Measurements from ENCODE around the gene TBC1D16. TPM values are rescaled to one million over a fixed set of nuclear protein-coding genes. Genes with fewer than 3 reads are reported as not detected.

The TBC1D16 gene
- total and polyA plus RNA-seq, 2 donors (not counting 1 experiment from before 2014, with no cell fraction given) = 0.82 to 2.7 TPM

DNA sequence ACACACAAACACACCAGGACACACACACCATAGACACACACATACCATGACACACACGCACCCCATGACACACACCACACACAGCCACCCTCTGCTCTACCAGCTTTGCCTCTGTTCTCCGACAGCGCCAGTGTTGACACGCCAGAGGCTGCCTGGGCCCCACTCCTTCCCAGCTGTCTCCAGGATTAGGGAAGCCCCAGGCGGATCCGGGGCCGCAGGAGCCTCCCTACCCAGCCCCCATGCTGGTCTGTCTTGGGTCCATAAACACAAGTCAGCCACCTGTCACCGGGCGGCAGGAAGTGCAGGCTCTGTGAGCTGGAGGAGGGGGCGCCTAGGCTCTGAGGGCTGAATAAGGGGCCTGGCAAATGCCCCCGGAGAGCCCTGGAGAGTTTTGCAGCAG lies 10.5 kb downstream of the TBC1D16 start:
- Histone ChIP-seq H3K36me3 (replicated peaks in 1 of 2; ENCODE audit: control extremely low read depth in 1 of 2, control insufficient read depth in 1 of 2, extremely low read depth in 1 of 2, insufficient read depth in 2 of 2, low read length in 1 of 2) (no peaks in the 10 kb centered on the region), H3K27ac (ENCODE audit: low read length in 2 of 2) (no peak overlapping the region), H3K79me2 (ENCODE audit: control insufficient read depth, insufficient read depth, low read length) (peaks cover 8% of the 10 kb centered on the region), H3K4me3 (ENCODE audit: control extremely low read depth in 1 of 5, extremely low read depth in 1 of 5, insufficient read depth in 1 of 5, low read depth in 2 of 5, low read length in 4 of 5) (no peak overlapping the region), H3K4me1 (ENCODE audit: control insufficient read depth in 2 of 2, insufficient read depth in 2 of 2, low read length in 2 of 2) (no peaks in the 10 kb centered on the region), H3K9ac (ENCODE audit: low read length) (no peak overlapping the region), H4K20me1 (ENCODE audit: control insufficient read depth, insufficient read depth, low read length, poor library complexity, severe bottlenecking) (no peaks in the 10 kb centered on the region), H2AFZ (ENCODE audit: insufficient read depth, low read depth, low read length, poor library complexity, severe bottlenecking) (no peak overlapping the region), H3K4me2 (replicated peaks; ENCODE audit: low read depth, low read length, poor library complexity, severe bottlenecking) (no peak overlapping the region), H3K27me3 (replicated peaks in 1 of 4; ENCODE audit: control extremely low read depth in 1 of 4, control insufficient read depth in 3 of 4, insufficient read depth in 4 of 4, low read length in 3 of 4) (peaks cover 0 to 2% (median 0%) of the 10 kb centered on the region in 4 experiments), H3K9me3 (ENCODE audit: control extremely low read depth in 1 of 3, control insufficient read depth in 2 of 3, insufficient read depth in 1 of 3, low read length in 2 of 3) (no peaks in the 10 kb centered on the region)
- H3K9me3 Mint-ChIP-seq (ENCODE audit: insufficient read depth) = no peaks in the 10 kb centered on the region
- H3K4me3 Mint-ChIP-seq = no peak overlapping the region
- ChIA-PET POLR2A (no interaction called here), CTCF (no interaction called here)
- intact Hi-C loops (cut with micrococcal nuclease) = no loop called here
- no peaks in the 10 kb centered on the region for H3K27me3 Mint-ChIP-seq
- DNase-seq (no peak), ATAC-seq (ENCODE audit: low read depth) (no peak)
- no peak overlapping the region for H3K27ac Mint-ChIP-seq
- TF ChIP-seq, protein P1, sequence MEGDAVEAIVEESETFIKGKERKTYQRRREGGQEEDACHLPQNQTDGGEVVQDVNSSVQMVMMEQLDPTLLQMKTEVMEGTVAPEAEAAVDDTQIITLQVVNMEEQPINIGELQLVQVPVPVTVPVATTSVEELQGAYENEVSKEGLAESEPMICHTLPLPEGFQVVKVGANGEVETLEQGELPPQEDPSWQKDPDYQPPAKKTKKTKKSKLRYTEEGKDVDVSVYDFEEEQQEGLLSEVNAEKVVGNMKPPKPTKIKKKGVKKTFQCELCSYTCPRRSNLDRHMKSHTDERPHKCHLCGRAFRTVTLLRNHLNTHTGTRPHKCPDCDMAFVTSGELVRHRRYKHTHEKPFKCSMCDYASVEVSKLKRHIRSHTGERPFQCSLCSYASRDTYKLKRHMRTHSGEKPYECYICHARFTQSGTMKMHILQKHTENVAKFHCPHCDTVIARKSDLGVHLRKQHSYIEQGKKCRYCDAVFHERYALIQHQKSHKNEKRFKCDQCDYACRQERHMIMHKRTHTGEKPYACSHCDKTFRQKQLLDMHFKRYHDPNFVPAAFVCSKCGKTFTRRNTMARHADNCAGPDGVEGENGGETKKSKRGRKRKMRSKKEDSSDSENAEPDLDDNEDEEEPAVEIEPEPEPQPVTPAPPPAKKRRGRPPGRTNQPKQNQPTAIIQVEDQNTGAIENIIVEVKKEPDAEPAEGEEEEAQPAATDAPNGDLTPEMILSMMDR (IDR thresholded peaks at IDR 0.05) = no peak
- TF ChIP-seq EZH2 (IDR thresholded peaks at IDR 0.05; ENCODE audit: borderline replicate concordance, insufficient read depth, low read depth, low read length, poor library complexity, severe bottlenecking) = no peak
- WGBS (ENCODE audit: insufficient coverage) = 50% methylated on average over 8 of the region's 11 CpGs
- no peaks in the 10 kb centered on the region for H3K4me1 Mint-ChIP-seq

DNA sequence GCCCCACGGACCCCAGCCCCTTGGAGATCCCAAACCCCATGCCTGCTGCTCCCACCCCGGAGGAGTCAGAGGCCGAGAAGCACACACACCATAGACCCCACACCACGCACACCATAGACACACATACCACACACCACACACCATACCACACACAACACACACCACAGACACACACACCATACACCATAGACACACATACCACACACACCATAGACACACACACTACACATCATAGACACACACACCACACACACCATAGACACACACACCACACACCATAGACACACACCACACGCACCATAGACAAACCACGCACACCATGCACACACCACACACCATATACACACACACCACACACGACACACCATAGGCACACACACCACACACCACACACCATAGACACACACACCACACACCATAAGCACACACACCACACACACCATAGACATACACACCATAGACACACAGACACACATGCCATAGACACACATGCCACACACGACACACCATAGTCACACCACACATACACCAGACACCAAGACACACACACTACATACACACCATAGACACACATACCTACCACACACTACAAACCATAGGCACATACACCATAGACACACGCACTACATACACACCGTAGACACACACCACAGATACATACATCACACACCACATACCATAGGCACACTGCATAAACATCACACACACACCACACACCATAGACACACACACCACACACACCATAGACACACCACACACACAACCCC lies 11.3 kb downstream of the TBC1D16 start:
- no peak overlapping the region for H3K4me2 ChIP-seq (replicated peaks; ENCODE audit: low read depth, low read length, poor library complexity, severe bottlenecking)
- no peak overlapping the region for H3K4me3 Mint-ChIP-seq
- H3K4me1 Mint-ChIP-seq = peaks cover 7% of the 10 kb centered on the region
- H3K27me3 Mint-ChIP-seq = no peaks in the 10 kb centered on the region
- H3K9me3 ChIP-seq (ENCODE audit: control extremely low read depth in 1 of 3, control insufficient read depth in 2 of 3, insufficient read depth in 1 of 3, low read length in 2 of 3) = no peaks in the 10 kb centered on the region
- no peak overlapping the region for H3K9ac ChIP-seq (ENCODE audit: low read length)
- no peaks in the 10 kb centered on the region for H4K20me1 ChIP-seq (ENCODE audit: control insufficient read depth, insufficient read depth, low read length, poor library complexity, severe bottlenecking)
- ATAC-seq (ENCODE audit: low read depth) (no peak), DNase-seq (no peak)
- H3K9me3 Mint-ChIP-seq (ENCODE audit: insufficient read depth) = no peaks in the 10 kb centered on the region
- intact Hi-C loops (cut with micrococcal nuclease) = no loop called here
- no peak overlapping the region for H3K27ac ChIP-seq (ENCODE audit: low read length in 2 of 2)
- no peaks in the 10 kb centered on the region for H3K36me3 ChIP-seq (replicated peaks in 1 of 2; ENCODE audit: control extremely low read depth in 1 of 2, control insufficient read depth in 1 of 2, extremely low read depth in 1 of 2, insufficient read depth in 2 of 2, low read length in 1 of 2)
- peaks cover 0 to 2% (median 0%) of the 10 kb centered on the region in 4 experiments for H3K27me3 ChIP-seq (replicated peaks in 1 of 4; ENCODE audit: control extremely low read depth in 1 of 4, control insufficient read depth in 3 of 4, insufficient read depth in 4 of 4, low read length in 3 of 4)
- H3K27ac Mint-ChIP-seq = no peak overlapping the region
- POLR2A ChIA-PET = no interaction called here
- no peak overlapping the region for H3K4me3 ChIP-seq (ENCODE audit: control extremely low read depth in 1 of 5, extremely low read depth in 1 of 5, insufficient read depth in 1 of 5, low read depth in 2 of 5, low read length in 4 of 5)
- H2AFZ ChIP-seq (ENCODE audit: insufficient read depth, low read depth, low read length, poor library complexity, severe bottlenecking) = no peak overlapping the region
- TF ChIP-seq EZH2 (IDR thresholded peaks at IDR 0.05; ENCODE audit: borderline replicate concordance, insufficient read depth, low read depth, low read length, poor library complexity, severe bottlenecking) = no peak
- TF ChIP-seq, protein P1 (IDR thresholded peaks at IDR 0.05) = no peak
- WGBS (ENCODE audit: insufficient coverage) = 70% methylated on average over 9 of the region's 10 CpGs
- peaks cover 0 to 3% of the 10 kb centered on the region in 2 donors for H3K4me1 ChIP-seq (ENCODE audit: control insufficient read depth in 2 of 2, insufficient read depth in 2 of 2, low read length in 2 of 2)
- CTCF ChIA-PET = no interaction called here
- peaks cover 4% of the 10 kb centered on the region for H3K79me2 ChIP-seq (ENCODE audit: control insufficient read depth, insufficient read depth, low read length)

Measured in B cell (primary cell).